Measurements from ENCODE around the gene MAN1A2.

DNA sequence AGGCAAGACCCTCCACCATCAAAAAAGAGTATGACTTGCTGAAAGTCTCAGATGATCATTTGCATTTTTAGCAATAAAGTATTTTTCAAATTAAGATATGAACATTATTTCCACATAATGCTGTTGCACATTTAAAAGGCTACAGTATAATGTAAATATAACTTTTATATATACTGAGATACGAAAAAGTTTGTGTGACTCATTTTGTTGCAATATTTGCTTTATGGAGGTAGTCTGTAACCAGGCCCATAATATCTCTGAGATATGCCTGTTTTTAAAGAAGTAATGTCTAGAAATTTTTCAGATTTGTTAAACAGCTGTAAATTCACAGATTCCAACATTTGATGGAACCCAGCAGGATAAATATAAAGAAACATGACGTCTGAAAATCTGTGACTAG, 86.7 kb downstream of the MAN1A2 start:
- TF ChIP-seq, protein P1, sequence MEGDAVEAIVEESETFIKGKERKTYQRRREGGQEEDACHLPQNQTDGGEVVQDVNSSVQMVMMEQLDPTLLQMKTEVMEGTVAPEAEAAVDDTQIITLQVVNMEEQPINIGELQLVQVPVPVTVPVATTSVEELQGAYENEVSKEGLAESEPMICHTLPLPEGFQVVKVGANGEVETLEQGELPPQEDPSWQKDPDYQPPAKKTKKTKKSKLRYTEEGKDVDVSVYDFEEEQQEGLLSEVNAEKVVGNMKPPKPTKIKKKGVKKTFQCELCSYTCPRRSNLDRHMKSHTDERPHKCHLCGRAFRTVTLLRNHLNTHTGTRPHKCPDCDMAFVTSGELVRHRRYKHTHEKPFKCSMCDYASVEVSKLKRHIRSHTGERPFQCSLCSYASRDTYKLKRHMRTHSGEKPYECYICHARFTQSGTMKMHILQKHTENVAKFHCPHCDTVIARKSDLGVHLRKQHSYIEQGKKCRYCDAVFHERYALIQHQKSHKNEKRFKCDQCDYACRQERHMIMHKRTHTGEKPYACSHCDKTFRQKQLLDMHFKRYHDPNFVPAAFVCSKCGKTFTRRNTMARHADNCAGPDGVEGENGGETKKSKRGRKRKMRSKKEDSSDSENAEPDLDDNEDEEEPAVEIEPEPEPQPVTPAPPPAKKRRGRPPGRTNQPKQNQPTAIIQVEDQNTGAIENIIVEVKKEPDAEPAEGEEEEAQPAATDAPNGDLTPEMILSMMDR (IDR thresholded peaks at IDR 0.05; ENCODE audit: low read depth, low read length, poor library complexity, severe bottlenecking) = no peak
- TF ChIP-seq EZH2phosphoT487 (IDR thresholded peaks at IDR 0.05; ENCODE audit: borderline replicate concordance, low read length) = no peak
